ENCODE results near the gene ZSWIM6.

DNA sequence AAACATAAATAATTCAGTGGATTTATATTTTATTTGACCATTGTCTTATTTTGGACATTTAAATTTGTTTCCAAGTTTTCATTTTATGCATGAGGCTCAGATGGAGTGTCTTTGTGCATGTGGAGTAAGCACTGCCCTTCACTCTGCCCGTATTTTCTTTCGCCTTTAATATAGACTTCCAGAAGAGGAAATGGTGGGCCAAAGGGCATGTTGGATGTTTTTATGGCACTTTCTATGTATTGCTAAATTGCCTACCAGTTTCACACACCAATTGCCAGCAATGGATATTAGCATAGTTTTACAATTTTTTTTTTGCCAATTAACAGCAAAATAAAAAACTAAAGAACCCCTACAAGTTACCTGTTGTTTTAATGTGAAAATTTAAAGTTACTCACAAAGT is 38.4 kb downstream of the ZSWIM6 start:
- TF ChIP-seq EZH2 (IDR thresholded peaks at IDR 0.05) (no peak), POLR2AphosphoS5 (IDR thresholded peaks at IDR 0.05; ENCODE audit: borderline replicate concordance, low read depth, low read length) (no peak), FOXP2 (optimal IDR thresholded peaks at IDR 0.05; ENCODE audit: control extremely low read depth, extremely low read length, insufficient read depth) (no peak)

Data from SK-N-MC (cell line).